Astrocyte of the hippocampus (primary cell): Measurements from ENCODE around the gene SPATA20.

ENCODE experiments used
- DNase-seq: peaks from one replicate; pipeline ENCODE4 v3.0.0; 2011; ENCODE audit warnings: low read depth, low spot score

The SPATA20 gene

DNA sequence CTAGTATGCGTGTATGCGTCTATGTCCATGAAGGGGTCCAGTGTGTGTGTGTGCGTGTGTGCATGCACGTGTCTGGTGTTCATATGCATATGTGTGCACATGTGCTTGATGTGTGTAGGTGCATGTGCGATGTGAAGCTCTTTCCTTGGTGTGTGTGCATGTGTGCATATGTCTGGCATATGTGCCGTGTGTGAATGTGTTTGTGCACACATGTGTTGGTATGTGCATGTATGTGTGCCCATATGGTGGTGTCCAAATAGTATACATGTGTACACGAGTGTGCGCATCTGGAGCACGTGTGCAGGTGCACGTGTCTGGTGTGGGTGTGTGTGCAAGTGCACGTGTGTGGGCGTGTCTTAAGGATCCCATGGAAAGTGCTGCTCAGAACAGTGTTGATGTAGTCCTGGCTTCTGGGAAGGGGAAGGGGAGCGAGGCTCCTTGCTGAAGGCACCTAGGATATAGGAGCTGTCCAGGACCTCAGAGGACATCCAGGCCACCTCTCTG is 30.5 kb downstream of the SPATA20 start:
- no peak for DNase-seq

DNA sequence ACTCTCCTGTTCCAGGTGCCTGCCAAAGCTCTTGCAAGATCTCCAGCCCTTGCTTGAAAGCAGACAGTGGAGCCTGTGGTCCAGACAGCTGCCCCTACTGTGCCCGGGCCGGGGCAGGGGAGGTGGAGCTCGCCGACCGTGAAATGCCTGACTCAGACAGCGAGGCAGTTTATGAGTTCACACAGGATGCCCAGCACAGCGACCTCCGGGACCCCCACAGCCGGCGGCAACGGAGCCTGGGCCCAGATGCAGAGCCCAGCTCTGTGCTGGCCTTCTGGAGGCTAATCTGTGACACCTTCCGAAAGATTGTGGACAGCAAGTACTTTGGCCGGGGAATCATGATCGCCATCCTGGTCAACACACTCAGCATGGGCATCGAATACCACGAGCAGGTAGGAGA is 31.2 kb downstream of the SPATA20 start:
- no peak for DNase-seq

DNA sequence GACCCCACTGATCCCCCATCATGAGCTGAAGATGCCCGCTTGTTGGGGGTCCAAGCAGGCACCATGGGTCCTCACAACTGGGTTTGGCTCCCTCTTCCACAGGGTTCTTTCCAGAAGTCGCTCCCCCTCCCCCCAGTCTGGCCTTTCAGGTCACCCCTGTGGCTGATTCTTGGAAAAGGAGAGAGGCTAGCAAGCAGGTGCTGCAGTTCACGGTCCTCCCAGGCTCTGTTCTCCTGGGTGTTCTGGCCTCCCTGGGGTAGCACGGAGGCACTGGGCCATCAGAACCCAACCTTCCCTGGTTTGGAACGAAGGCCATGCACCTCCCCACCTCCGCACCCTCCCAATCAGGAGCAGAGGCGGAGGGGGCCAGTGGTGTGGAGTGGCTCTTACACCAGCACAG is 32.4 kb downstream of the SPATA20 start:
- no peak for DNase-seq

DNA sequence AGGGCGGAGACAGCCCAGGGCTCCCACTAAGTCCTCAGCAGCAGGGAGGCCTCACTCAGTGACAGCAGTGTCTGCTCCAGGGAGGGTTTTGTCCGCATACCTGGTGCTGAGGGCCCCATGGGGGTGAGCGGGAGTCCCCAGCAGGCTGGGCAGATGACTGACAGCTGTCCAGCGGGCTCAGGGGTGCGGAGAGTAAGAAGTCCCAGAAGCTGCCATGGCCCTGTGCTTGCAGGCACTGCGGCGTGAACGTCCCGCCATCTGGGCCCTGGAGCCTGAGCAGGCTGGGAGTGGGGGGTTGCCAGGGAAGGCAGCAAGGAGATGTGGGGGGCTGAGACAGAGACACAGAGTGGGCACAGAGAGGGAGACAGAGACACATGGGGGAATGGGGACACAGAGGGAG is 33.7 kb downstream of the SPATA20 start:
- no peak for DNase-seq

DNA sequence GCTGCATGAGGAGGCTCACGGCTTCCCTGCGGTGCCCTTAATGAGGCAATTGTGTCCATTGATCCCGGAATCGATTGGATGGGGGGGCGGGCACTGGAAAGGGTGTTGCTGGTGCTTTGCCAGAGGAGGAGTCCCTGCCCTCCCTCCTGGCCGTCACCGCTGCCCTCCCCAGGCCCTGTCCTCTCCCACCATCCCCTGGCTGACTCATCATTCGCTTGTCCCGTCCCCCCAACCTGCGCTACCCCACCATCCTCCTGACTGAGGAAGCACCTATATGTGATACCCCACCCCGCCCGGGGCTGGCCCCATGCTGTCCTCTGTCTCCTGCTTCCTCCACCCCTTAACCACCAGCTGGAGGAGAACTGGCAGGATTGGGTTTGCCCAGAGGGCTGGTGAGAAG is 34.3 kb downstream of the SPATA20 start:
- DNase-seq, result no peak

DNA sequence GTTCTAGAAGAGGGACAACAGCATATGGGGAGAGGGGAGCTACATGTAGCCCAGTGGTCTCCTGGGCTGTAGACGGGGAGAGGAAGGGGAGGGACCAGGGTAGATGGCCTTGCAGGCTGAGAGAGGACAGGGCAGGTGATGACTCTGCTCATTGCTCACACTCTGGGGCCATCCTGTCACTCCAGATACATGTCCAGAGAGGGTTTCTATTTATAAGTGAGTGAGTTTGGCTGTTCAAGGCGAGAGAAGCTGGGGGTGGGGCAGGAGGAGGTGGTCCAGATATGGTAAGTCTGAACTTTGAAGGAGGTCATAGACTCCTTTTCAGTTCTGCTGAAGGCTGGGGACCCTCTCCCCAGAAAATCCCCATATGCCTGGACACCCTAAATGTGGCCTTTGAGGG is 35.8 kb downstream of the SPATA20 start:
- no peak for DNase-seq

DNA sequence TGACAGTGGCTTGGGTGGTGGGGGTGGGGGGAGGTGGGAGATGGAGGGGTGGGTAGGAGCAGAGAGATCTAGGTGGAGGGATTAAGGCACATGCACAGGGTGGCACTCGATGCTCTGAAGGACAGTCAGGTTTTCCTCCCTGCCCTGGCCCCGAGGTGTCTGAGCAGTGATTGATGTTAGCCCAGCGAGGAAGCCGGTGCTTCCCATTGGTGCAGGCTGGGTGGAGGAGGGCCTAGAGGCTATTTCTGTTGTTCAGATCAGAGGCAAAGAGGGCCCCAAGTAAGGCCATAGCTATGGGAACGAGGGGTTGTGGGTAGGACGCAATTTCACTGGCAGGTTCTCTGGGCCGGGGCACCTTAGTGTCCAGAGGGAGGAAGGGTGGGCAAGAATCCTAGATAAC is 36.7 kb downstream of the SPATA20 start:
- DNase-seq, result no peak

DNA sequence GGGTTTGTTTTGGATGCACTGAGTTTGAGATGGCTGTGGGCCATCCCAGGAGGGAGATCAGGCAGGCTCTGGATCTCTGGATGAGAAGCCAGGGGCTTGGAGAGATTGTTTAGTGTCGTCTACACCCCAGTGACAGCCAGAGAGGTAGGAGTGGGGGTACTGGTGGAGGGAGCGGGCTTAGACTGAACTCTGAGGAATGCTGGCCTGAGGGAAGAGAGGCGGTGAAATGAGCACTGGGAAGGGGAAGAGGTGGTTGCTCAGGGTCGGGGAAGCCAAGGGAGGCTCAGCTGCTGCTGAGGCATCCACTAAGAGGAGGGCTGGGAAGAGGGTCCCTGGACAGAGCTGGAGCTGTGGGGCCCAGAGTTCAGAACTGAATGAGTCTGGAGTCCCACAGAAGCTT is 37.1 kb downstream of the SPATA20 start:
- no peak for DNase-seq

DNA sequence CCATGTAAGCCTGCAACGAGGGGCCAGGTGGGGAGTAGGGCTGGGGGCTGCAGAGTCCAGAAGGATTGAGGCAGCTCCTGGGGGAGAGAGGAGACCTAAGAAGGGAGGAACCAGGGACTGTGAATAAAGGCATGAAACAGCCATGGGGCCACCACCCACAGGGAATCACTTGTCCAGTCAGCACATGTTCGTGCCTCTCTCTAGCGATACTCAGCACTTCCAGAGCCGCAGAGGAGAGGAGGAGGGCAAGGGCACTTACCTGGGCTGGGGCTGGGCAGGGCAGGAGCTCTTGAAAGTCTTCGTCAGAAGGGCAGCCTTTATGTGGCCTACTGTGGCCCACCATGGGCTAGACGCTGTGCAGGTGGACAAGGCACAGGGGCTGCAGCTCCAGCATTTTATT is 37.8 kb downstream of the SPATA20 start:
- no peak for DNase-seq

DNA sequence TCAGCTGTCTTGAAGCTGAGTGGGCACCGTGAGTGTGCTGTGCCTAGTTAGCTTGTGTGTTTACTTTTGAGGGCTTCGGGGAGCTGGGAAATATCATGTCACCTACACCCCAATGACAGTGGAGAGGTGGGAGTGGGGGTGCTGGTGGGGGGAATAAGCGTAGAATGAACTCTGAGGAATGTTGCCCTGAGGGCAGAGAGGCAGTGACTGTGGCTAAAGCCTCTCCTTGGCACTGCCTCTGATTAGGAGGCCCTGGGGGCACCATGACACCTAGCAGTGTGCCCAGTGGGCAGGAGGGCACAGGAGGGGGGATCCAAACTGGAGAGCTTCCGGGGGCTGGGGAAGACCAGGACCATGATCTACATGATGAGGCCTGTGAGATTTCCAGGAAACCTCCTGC is 38.4 kb downstream of the SPATA20 start:
- no peak for DNase-seq

DNA sequence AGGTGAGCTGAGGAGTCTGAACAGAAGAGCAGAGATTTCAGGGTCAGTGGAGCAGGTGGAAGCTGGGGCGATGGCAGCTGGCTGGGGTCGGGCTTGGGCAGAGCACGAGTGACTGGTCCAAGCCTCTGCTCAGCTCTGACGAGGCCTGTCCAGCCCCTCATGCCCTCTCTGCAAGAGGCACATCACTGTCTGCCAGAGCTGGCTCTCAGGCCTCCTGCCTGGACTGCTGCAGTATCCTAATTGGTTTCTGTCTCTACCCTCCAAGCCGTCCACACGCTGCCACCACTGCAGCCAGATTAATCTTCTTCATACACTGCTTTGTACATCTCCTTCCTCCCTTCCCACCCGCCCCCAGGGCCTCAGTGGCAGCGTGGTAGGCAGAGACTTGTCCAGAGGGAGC is 38.9 kb downstream of the SPATA20 start:
- DNase-seq, result no peak

DNA sequence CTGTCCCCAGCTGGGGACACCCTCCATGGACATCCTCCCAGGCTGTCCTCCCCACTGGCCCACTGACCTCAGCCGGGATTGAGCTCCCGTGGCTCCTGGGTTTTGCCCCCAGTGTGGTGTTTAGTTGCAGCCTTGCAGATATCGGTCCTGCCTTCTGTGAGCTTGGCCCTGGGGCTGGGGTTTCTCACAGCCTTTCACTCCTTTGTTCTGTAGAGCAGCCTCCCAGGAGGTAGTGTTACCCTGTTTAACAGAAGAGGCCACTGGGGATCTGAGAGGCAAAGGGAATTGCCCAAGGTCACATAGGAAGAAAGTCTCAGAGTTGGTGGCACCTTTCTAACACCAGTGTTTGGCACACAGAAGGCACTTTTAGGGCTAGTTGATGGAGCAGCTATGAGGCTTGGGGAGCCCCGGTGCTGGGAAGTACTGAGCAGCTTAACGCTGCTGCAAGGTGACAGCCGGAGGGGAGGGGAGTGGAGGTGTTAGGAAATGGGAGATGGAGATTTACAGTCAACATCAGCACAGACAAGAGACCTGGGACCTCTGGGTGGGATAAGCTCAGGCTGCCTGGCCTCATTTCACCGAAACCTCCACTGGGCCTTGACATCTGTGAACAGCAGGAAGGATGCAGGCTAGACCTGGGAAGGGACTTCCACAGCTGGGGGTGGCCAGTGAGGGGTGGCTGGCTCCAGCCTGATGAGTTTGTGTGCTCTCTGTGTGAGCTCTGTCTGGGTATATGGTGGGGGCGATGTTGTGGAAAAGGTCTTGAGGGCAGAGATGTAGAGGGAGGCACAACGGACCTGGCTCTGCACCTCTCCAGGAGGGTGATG is 39.7 kb downstream of the SPATA20 start:
- DNase-seq, result no peak

DNA sequence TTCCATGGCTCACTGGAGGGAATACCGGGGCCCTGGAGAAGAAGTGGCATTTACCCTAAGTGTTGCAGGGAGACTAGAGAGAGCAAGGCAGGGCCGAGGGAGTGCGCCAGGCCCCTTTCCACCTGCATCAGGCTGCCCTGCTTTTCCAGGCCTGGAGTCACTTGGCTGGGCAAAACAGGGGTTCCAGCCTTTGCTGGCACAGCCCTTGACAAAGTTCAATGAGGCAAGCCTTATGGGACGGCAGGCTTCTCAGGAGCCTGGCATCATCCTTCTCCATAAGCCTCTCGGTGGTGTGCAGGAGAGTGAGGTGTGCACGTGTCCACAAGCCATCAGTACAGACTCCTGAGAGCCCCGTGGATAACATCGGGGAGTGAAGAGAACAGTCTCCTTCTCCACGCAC is 40.6 kb downstream of the SPATA20 start:
- no peak for DNase-seq

DNA sequence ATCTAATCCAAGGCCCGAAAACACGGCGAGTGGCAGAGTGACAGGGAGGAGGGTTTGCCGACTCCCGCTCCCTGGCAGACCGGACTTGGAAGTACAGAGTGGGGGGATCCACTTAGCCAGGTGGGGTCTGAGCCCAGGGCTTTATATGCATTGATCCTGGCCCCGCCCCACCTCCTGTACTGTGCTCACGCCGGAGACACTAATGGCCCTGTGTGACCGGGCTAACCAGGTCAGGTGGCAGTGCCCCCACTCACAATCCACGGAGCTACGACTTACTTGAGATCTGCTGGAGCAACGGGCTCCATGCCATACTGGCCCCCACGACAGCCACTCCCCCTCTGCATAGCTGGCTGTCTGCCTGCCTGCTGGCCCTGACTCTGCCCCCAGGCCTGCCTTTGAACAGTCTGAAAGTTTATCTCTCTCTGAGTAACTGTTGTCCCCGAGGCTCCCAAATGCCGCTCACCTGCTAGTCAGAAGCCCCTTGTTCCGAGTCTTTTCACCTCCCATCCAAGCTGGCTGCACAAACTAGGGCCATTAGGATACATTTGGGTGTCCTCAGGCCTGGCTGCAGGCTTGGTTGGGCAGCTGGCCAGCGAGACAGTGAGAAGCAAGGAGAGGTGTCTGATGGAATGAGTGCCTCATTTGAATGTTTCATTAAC is 41.5 kb downstream of the SPATA20 start:
- DNase-seq, result peak; percentile 63

DNA sequence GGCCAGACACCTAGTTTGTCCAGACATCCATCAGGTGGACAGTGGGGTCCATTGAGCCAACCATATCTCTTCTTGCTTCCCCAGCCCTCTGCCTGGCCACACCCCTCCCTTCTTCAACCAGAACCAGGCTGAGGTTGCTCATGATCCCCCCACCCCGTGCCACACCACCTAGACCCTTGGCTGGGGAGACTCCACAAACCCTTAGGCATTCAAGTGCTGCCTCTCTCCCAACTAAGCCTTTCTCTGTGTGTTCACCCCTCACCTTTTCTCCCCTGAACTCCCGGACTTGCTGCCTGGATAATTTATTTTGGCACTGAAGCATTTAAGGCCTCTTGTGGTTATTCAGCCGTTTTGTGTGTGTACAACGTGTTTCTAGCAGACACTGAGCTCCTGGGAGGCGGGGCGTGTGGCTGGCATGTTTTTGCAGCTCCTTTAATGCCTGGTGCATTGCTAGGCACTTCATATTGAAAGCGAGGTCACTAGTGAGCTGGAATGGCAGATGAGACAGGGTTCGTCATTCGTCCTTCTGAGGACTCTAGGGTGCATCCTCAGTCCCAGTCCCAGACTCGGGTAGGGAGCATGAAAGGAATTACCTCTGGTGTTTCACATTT is 42.2 kb downstream of the SPATA20 start:
- peak; percentile 63 for DNase-seq

DNA sequence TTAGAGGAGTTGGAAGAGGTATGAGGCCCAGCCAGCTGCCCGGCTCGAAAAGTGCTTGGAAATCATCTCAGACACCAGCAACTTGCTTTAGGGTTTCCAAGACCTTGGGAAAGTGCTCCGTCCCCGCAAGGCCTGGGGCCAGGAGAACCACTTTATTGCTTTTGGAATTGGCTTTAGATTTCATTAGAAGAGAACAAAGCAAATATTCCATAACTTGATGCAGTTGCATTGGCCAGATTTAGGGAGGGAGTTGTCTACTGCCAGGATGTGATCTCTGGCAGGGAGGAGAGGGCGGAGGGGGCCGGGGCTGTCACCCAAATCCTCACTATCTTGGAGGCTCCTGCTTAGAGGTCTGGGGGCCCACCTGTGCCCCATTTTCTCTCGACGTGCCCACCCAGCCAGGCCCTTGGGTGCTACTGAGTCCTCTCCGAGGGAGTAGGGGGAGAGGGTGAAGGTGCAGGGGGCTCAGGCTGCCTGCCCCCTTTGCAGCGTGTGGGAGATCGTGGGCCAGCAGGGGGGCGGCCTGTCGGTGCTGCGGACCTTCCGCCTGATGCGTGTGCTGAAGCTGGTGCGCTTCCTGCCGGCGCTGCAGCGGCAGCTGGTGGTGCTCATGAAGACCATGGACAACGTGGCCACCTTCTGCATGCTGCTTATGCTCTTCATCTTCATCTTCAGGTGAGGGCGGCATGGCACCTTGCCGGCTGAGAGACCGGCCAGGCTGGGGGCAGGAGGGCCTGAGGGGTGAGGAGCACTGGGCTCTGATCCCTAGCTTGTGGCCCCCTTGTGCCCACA is 44.2 kb downstream of the SPATA20 start:
- no peak for DNase-seq

DNA sequence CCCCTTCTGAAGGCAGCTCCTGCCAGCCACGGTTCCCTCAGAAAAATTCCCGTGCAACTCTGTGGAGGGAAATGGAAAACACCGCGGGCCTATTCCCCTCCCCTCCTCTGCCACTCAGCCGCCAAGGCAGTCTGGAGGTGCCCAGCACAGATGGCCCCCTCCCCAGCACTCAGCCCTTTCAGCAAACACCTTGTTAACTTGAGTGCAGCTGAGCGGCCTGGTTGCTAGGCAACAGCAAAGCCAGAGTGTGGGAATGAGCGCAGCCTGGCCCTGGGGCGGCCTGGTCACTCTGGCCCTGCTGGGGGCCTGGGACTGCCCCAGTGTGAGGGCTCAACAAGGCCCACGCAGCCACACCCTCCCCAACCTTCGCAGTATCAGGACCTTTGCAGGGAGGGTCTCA is 46.3 kb downstream of the SPATA20 start:
- DNase-seq, result peak; percentile 63

DNA sequence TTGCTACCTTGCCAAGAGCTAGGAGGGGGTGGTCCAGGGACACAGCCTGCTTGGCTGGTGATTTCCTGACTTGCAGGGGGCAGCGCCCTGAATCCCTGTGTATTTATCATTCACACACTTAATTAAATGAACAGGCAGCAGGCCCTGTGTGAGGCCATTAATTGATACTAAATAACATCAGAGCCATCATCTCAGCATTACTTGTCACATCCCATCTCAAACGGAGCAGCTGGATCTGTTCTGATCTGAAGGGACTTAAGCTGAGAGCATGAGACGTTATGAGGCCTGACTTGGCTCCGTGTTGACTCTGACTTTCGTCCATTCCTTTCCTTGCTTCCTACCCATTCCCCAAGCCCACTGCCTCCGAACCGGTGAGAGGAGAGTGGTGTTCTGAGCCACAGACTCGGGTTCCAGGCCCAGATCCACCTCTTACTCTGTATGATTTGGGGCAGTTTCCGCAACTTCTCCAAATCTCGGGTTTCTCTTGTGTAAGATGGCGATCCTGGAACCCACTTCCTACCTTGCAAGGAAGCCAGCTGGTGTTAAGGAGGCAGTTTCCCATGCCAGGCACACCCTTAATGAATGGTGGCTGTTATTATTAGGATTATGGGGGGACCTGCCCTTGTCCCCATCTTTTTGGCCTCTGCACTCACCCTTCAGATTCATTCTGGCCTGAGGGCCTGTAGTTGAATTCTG is 47.3 kb downstream of the SPATA20 start:
- no peak for DNase-seq

DNA sequence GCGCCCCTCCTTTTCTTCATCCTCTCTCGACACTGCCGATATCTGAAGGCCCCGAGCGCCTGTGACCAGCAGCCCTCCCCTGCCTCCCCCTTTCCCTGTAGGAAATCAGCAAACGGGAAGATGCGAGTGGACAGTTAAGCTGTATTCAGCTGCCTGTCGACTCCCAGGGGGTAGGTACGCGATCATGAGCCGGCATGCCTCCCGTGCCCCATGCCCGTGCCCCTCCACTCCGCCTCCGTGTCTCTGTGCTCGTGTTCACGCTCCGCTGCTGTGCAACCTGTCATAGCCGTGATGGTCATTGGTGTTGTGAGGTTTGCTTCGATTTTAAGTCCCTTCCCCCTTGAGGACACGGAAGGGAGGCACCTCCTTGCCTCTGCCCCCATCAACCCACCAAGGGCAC is 47.9 kb downstream of the SPATA20 start:
- DNase-seq, result no peak

DNA sequence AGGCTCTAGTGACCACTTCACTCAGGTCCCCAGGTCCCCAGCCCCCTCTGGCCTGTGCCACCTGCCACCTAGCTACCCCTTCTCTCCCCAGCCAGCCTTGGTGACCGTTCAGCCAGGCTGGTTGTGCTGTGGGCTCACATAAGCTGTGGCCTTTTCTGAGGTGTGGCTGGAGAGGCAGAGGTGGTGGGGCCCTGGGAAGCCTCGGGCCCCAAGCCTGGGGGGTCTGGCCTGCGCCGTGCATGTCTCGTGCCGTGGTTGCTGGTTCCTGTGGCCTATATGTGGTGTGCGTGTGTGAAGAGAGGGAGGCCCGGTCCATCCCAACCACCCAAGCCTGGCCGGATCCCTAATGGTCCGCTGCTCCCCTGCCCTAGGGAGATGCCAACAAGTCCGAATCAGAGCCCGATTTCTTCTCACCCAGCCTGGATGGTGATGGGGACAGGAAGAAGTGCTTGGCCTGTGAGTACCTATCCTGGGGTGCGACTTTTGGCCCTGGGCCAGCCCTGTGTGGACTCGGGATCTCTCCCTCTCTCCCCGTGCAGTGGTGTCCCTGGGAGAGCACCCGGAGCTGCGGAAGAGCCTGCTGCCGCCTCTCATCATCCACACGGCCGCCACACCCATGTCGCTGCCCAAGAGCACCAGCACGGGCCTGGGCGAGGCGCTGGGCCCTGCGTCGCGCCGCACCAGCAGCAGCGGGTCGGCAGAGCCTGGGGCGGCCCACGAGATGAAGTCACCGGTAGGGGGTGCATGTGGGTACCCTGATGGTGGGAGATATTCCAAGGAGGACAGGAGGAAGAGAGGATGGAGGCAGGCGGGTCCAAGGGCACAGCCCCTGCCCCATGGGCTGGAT is 49.4 kb downstream of the SPATA20 start:
- DNase-seq, result no peak
